ENCODE data around the gene VAMP8.

DNA sequence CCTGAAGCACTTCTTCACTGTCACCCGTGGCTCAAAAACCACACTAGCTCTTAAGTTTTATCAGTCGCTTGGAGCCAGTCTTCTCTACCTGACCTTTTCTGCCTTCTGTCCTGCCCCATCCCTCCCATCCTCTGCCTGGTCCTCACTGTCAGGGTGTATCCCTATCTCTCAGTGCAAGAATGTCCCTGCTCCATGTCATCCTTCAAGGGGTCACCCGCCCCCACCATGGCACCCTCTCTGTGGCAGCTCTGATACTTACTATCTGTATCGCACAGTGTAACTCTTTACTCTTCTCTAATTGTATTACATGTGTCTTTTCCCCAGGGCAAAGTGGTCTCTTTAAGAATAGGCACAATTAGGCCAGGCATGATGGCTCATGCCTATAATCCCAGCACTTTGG, 11.3 kb downstream of the VAMP8 start:
- TF ChIP-seq, protein P1, sequence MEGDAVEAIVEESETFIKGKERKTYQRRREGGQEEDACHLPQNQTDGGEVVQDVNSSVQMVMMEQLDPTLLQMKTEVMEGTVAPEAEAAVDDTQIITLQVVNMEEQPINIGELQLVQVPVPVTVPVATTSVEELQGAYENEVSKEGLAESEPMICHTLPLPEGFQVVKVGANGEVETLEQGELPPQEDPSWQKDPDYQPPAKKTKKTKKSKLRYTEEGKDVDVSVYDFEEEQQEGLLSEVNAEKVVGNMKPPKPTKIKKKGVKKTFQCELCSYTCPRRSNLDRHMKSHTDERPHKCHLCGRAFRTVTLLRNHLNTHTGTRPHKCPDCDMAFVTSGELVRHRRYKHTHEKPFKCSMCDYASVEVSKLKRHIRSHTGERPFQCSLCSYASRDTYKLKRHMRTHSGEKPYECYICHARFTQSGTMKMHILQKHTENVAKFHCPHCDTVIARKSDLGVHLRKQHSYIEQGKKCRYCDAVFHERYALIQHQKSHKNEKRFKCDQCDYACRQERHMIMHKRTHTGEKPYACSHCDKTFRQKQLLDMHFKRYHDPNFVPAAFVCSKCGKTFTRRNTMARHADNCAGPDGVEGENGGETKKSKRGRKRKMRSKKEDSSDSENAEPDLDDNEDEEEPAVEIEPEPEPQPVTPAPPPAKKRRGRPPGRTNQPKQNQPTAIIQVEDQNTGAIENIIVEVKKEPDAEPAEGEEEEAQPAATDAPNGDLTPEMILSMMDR (conservative IDR thresholded peaks at IDR 0.05) = no peak
- TF ChIP-seq ZFX (IDR thresholded peaks at IDR 0.05) = no peak
